ENCODE results near the gene ZNF599. TPM values are rescaled to one million over a fixed set of nuclear protein-coding genes. Genes with fewer than 3 reads are reported as not detected.

ZNF599 gene
- total RNA-seq, 4 donors from 2014 or later: 4.1 to 5.8 (median 5.7) TPM

DNA sequence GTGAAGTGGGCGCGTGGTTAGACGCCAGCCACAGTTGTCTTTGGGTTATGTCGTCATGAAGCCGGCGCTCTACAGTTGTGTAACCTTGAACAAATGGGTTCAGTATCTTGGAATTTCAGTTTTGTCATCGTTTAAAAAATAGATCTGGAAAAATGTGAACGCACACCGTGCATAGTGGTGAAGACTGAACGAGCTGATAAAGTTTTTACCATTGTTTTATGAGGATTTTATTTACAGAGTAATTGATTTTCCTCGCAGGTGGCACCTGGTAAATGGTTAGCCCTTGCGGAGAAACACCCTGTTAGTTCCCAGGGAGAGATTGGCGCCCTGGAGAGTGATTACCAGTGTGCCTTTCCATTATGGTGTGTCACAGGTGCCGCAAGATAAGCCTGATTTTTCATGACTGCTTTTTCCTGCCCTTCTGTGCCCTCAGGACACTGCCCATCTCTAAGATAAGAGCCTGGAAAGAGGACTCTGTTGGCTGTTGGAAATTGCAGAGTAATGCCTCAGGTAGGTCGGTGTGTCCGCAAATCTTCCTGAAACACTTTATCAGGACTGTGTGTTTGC, 38.4 kb downstream of the ZNF599 start:
- no peak for TF ChIP-seq CTCF (IDR thresholded peaks at IDR 0.05; ENCODE audit: low read depth)

GRCh38 chr19:34733746-34734536, 39.1 kb downstream of the ZNF599 start, which contains the start of gene ZNF181:
ZNF181 (plus strand) TSS chr19:34734243; CDS start chr19:34735038, 795 bp downstream.
- no peak for TF ChIP-seq CTCF (IDR thresholded peaks at IDR 0.05; ENCODE audit: low read depth)

GRCh38 chr19:34733266-34733745, 39.7 kb downstream of the ZNF599 start:
- no peak for TF ChIP-seq CTCF (IDR thresholded peaks at IDR 0.05; ENCODE audit: low read depth)

DNA sequence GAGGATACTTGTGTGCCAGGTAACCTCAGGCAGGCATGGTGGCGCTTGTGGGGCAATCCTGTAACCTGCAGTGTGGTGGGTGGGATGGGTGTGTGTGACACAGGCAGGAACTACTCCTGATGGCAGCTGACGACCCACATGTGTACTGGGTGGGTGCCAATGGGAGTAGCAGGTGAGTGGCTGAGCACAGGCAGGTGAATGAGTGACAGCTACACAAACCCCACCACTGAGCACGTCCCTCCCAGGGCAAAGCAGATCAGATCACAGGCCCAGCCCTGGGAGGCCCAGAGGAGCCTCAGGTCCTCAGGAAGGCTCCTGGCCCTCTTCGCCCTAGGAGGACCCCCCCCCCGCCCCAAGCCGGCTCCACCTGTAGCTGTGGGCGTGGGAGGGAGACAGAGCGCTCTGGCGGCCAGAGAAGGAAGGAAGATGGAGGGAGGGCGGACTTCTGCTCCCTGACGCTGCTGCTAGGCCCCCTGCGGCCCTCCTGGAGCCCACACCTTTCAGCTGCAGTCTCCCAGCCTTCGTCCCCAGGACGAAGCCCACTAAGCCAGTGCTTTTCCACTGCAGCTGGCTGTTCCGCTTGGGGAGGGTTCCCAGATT, 40.3 kb downstream of the ZNF599 start:
- no peak for TF ChIP-seq CTCF (IDR thresholded peaks at IDR 0.05; ENCODE audit: low read depth)

DNA sequence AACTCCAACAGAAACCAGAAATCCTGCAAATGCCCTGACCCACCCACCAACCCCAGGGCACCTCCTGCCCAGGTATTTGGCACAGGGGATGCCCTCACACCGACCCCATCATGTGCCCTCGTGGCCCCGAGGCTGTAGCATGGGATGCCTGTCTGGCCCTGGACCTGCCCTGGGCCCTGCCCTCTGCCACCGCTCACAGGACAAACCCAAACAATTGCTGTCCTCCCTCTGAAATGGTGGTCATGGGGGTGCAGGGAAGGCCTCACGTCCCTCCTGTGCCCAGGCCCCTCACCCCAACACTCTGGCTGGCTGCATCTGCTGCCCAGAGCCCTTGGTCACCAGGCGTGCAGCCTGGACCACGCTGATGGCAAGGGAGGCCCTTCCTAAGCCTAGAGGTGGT, 41.1 kb downstream of the ZNF599 start:
- no peak for TF ChIP-seq CTCF (IDR thresholded peaks at IDR 0.05; ENCODE audit: low read depth)

DNA sequence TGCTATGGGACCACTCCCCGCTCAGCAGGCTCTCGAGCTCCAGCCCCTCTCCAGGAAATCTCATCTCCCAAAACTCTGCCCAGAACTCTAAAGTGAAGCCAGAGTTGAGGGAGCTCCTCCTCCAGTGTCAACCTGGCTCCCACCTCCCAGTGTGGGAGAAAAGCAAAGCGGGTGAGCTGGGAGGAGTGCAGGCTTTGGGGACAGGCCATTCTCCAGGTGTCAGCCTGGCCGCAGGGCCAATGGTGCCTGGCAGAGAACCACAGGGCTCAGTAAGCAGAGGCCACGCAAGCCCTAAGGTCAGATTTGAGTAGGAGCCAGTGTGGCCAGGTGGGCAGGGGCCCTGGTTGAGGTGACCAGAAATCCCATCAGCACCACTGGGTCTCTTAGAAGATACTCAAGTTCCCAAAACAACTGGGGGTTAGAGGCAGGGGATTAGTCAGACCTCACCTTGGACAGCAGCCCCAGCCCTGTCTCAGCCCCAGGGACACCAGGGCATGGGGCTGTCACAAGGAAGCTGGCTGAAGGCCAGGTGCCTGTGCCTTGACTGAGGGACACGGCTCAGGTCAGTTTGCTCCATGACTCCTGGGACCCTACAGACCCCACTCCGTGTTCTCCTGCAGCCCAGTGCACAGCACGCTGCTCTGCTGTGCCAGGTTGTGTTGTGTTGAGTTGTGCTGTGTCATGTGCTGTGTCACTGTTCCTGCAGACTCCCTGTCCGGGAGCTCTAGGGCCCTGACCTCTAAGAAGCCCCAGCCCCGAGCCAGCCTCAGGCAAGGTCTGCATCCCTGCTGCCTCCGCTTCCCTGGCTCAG, 41.8 kb downstream of the ZNF599 start:
- TF ChIP-seq CTCF (IDR thresholded peaks at IDR 0.05; ENCODE audit: low read depth): no peak
